PC-3 (cell line): ENCODE measurements around the gene COMT. TPM values are rescaled to one million over a fixed set of nuclear protein-coding genes. Genes with fewer than 3 reads are reported as not detected.

Source experiments
- ATAC-seq: fragments of 200-7000 bp; cut with Tn5 transposase; 2 replicates; pipeline ENCODE4 v1.9.1; 2020; ENCODE audit warnings: mild to moderate bottlenecking, moderate library complexity
- BruUV-seq: library from RNA; stranded (reverse); fragments of 400-500 nt; replicated peaks from 2 replicates; lab custom pipeline; 2021; lab: Mats Ljungman, UMichigan
- CTCF ChIA-PET: fragments of 300-600 bp; sonication (Branson Sonifier 250); formaldehyde crosslinking; loops from one replicate; lab custom pipeline; 2022; ENCODE audit warnings: antibody characterized with exemption; lab: Charles Lee
- POLR2A ChIA-PET: fragments of 300-600 bp; sonication (Branson Sonifier 250); formaldehyde crosslinking; loops from one replicate; lab custom pipeline; 2022; ENCODE audit warnings: antibody characterized with exemption; ENCODE audit not compliant: unreplicated experiment; lab: Charles Lee
- DNase-seq: peaks from one replicate; pipeline ENCODE4 v3.0.0-alpha.2; 2015
- H2AFZ ChIP-seq: fragments of 300-600 bp; sonication (generic); 2 replicates; pipeline ENCODE4 v1.6.0; 2016; ENCODE audit warnings: antibody characterized with exemption, low read length
- H3F3A ChIP-seq: fragments of 300-600 bp; sonication (generic); one replicate; pipeline ENCODE4 v1.6.0; 2017; ENCODE audit warnings: antibody characterized with exemption, low read length, control low read depth, mild to moderate bottlenecking; ENCODE audit not compliant: unreplicated experiment
- H3K27ac ChIP-seq: fragments of 300-600 bp; sonication (generic); 2 replicates; pipeline ENCODE4 v1.5.1; 2016; ENCODE audit warnings: mild to moderate bottlenecking, low read length
- H3K27me3 ChIP-seq: fragments of 300-600 bp; sonication (generic); 2 replicates; pipeline ENCODE4 v1.6.1; 2016; ENCODE audit warnings: low read length, mixed read lengths
- H3K36me3 ChIP-seq: fragments of 300-600 bp; sonication (generic); 2 replicates; pipeline ENCODE4 v1.6.1; 2016; ENCODE audit warnings: low read depth, mixed run types, low read length, mixed read lengths
- H3K4me1 ChIP-seq: fragments of 300-600 bp; sonication (generic); 2 replicates; pipeline ENCODE4 v1.5.1; 2016; ENCODE audit warnings: low read length; ENCODE audit not compliant: insufficient read depth
- H3K4me2 ChIP-seq: fragments of 300-600 bp; sonication (generic); 2 replicates; pipeline ENCODE4 v1.6.0; 2016; ENCODE audit warnings: low read length
- H3K4me3 ChIP-seq: fragments of 300-600 bp; sonication (generic); 2 replicates; pipeline ENCODE4 v1.5.1; 2016; ENCODE audit warnings: mild to moderate bottlenecking, low read length, mixed read lengths
- H3K79me2 ChIP-seq: fragments of 300-600 bp; sonication (generic); 2 replicates; pipeline ENCODE4 v1.6.1; 2017; ENCODE audit warnings: low read length, mixed read lengths
- H3K9ac ChIP-seq: fragments of 300-600 bp; sonication (generic); 2 replicates; pipeline ENCODE4 v1.6.0; 2016; ENCODE audit warnings: mild to moderate bottlenecking, low read length
- H3K9me2 ChIP-seq: fragments of 300-600 bp; sonication (generic); replicated peaks from 2 replicates; pipeline ENCODE4 v1.6.1; 2016; ENCODE audit warnings: mixed run types, low read length, mixed read lengths
- H3K9me3 ChIP-seq: fragments of 300-600 bp; sonication (generic); 2 replicates; pipeline ENCODE4 v1.6.1; 2016; ENCODE audit warnings: low read length, mixed read lengths
- H4K20me1 ChIP-seq: fragments of 300-600 bp; sonication (generic); 2 replicates; pipeline ENCODE4 v1.6.1; 2016; ENCODE audit warnings: low read length, mixed read lengths
- CTCF ChIP-seq: fragments of 300-600 bp; sonication (generic); conservative IDR thresholded peaks from 2 replicates; pipeline ENCODE4 v1.5.1; 2017; ENCODE audit warnings: antibody characterized with exemption, low read depth, mild to moderate bottlenecking, low read length
- EZH2 ChIP-seq: fragments of 300-600 bp; sonication (generic); IDR thresholded peaks from one replicate; pipeline ENCODE4 v1.6.1; 2017; ENCODE audit warnings: antibody characterized with exemption, mild to moderate bottlenecking, low read length; ENCODE audit not compliant: unreplicated experiment
- EZH2phosphoT487 ChIP-seq: fragments of 300-600 bp; sonication (generic); IDR thresholded peaks from 2 replicates; pipeline ENCODE4 v1.6.1; 2018; ENCODE audit warnings: mild to moderate bottlenecking, antibody characterized with exemption, low read length, borderline replicate concordance
- intact Hi-C: fragments of 100-400 bp; cut with micrococcal nuclease; formaldehyde crosslinking; loops from 2 replicates; pipeline ENCODE4 v1.9.0; 2023
- total RNA-seq: library from RNA; depleted of rRNA; stranded (reverse); fragments of >200 nt; gene quantifications from 2 replicates; pipeline ENCODE4 v1.2.3, GENCODE V29; 2014

The COMT gene
- total RNA-seq, 1 experiment from 2014 or later, result 204 TPM

- ChIA-PET POLR2A (no interaction called here), CTCF (no interaction called here)
- BruUV-seq, result no TSS peak
Observed at GRCh38 chr22:19916006-19916405, 25.6 kb upstream of the COMT start.

GRCh38 chr22:19916941-19917340 is 24.6 kb upstream of the COMT start:
- no peak overlapping the region for H3K27ac ChIP-seq
- no peak overlapping the region for H2AFZ ChIP-seq
- no peak for TF ChIP-seq EZH2phosphoT487
- no peak for TF ChIP-seq EZH2
- TF ChIP-seq CTCF, result no peak
- no peak overlapping the region for H3K4me3 ChIP-seq
- no peaks in the 10 kb centered on the region for H3K9me3 ChIP-seq
- no peaks in the 10 kb centered on the region for H3K36me3 ChIP-seq
- no peaks in the 10 kb centered on the region for H3K27me3 ChIP-seq
- no peaks in the 10 kb centered on the region for H3K4me1 ChIP-seq
- no peaks in the 10 kb centered on the region for H3K9me2 ChIP-seq
- no peak for DNase-seq
- H3F3A ChIP-seq, result no peaks in the 10 kb centered on the region
- POLR2A ChIA-PET, result no interaction called here
- no peaks in the 10 kb centered on the region for H4K20me1 ChIP-seq
- no peak overlapping the region for H3K9ac ChIP-seq
- H3K79me2 ChIP-seq, result no peaks in the 10 kb centered on the region
- CTCF ChIA-PET, result no interaction called here
- no TSS peak for BruUV-seq
- H3K4me2 ChIP-seq, result no peak overlapping the region
- intact Hi-C loops, result no loop called here
- no peak for ATAC-seq

More at GRCh38 chr22:19916006-19916405, 25.6 kb upstream of the COMT start:
- Histone ChIP-seq H3K4me1 (no peaks in the 10 kb centered on the region), H3K36me3 (no peaks in the 10 kb centered on the region), H2AFZ (no peak overlapping the region), H3K9me2 (no peaks in the 10 kb centered on the region), H3K9ac (no peak overlapping the region), H4K20me1 (no peaks in the 10 kb centered on the region), H3K27ac (no peak overlapping the region), H3K9me3 (no peaks in the 10 kb centered on the region), H3F3A (no peaks in the 10 kb centered on the region), H3K4me3 (no peak overlapping the region), H3K79me2 (no peaks in the 10 kb centered on the region), H3K27me3 (no peaks in the 10 kb centered on the region), H3K4me2 (no peak overlapping the region)
- TF ChIP-seq CTCF, result no peak
- TF ChIP-seq EZH2phosphoT487, result no peak
- TF ChIP-seq EZH2, result no peak
- DNase-seq (no peak), ATAC-seq (no peak)
- intact Hi-C loops, result no loop called here

- Histone ChIP-seq H4K20me1 (no peaks in the 10 kb centered on the region), H3K27me3 (no peaks in the 10 kb centered on the region), H3K9ac (no peak overlapping the region), H3K4me2 (no peak overlapping the region), H3K4me1 (no peaks in the 10 kb centered on the region), H3K36me3 (no peaks in the 10 kb centered on the region), H3K79me2 (no peaks in the 10 kb centered on the region), H3K9me2 (no peaks in the 10 kb centered on the region), H3K27ac (no peak overlapping the region), H2AFZ (no peak overlapping the region), H3K4me3 (no peak overlapping the region), H3K9me3 (no peaks in the 10 kb centered on the region), H3F3A (no peaks in the 10 kb centered on the region)
- DNase-seq (no peak), ATAC-seq (no peak)
- BruUV-seq, result no TSS peak
- intact Hi-C loops, result no loop called here
- TF ChIP-seq EZH2, result no peak
- CTCF ChIA-PET, result no interaction called here
- POLR2A ChIA-PET, result no interaction called here
Observed at GRCh38 chr22:19917389-19918138, 24.0 kb upstream of the COMT start.
